Epithelial cell of alveolus of lung (primary cell): ENCODE measurements around the gene CABP2. TPM values are rescaled to one million over a fixed set of nuclear protein-coding genes. Genes with fewer than 3 reads are reported as not detected.

Experiments
- total RNA-seq: library from RNA; depleted of rRNA; stranded (reverse); fragments of >200 nt; gene quantifications from 2 replicates; pipeline ENCODE4 v1.2.1, GENCODE V29; 2015

The CABP2 gene
- not detected in 2 replicates for total RNA-seq

GRCh38 chr11:67522844-67523555, at the start of gene CABP2:
CABP2 (minus strand) TSS chr11:67523446; CDS start chr11:67523326, 120 bp downstream.

GRCh38 chr11:67507864-67508485, 15.3 kb downstream of the CABP2 start, which contains the start of gene CDK2AP2:
CDK2AP2 (minus strand) TSS chr11:67508162; CDS start chr11:67508082, 80 bp downstream.

GRCh38 chr11:67504950-67505581, 18.2 kb downstream of the CABP2 start, which contains the start of gene PITPNM1:
PITPNM1 (minus strand) TSS chr11:67505363; CDS start chr11:67504180, 1,183 bp downstream.

GRCh38 chr11:67482827-67483798, 40.1 kb downstream of the CABP2 start, which contains the start of gene AIP:
AIP (plus strand) TSS chr11:67483026; CDS start chr11:67483159, 133 bp downstream.

Other genes starting within 250 kb of the CABP2 start
- gene ANKRD13D, start 234.1 kb downstream of the CABP2 start, total RNA-seq = 20.9 and 27.4 TPM in 2 replicates
- 17.8 and 26.7 TPM in 2 replicates for gene SSH3, start 219.9 kb downstream of the CABP2 start, total RNA-seq
- 73.8 and 239 TPM in 2 replicates for gene POLD4, start 169.9 kb downstream of the CABP2 start, total RNA-seq
- 10.0 and 10.4 TPM in 2 replicates for gene CLCF1, start 149.8 kb downstream of the CABP2 start, total RNA-seq
- gene RAD9A, start 131.5 kb downstream of the CABP2 start, total RNA-seq = 8.4 and 10.8 TPM in 2 replicates
- 141 and 253 TPM in 2 replicates for gene PPP1CA, start 121.6 kb downstream of the CABP2 start, total RNA-seq
- not detected in 2 replicates for gene TBC1D10C, start 119.4 kb downstream of the CABP2 start, total RNA-seq
- gene CARNS1, start 107.8 kb downstream of the CABP2 start, total RNA-seq = 0.88 TPM in 1 of 2 replicates, not detected in the other
- 49.5 and 61.2 TPM in 2 replicates for gene RPS6KB2, start 95.0 kb downstream of the CABP2 start, total RNA-seq
- 1.9 TPM in 1 of 2 replicates, not detected in the other for gene PTPRCAP, start 85.8 kb downstream of the CABP2 start, total RNA-seq
- gene CORO1B, start 80.0 kb downstream of the CABP2 start, total RNA-seq = 86.8 and 95.6 TPM in 2 replicates
- not detected in 2 replicates for gene GPR152, start 70.7 kb downstream of the CABP2 start, total RNA-seq
- not detected in 2 replicates for gene CABP4, start 68.1 kb downstream of the CABP2 start, total RNA-seq
- 46.4 and 55.7 TPM in 2 replicates for gene TMEM134, start 54.2 kb downstream of the CABP2 start, total RNA-seq
- 70.7 and 120 TPM in 2 replicates for gene AIP, start 40.4 kb downstream of the CABP2 start, total RNA-seq
- 32.7 and 33.9 TPM in 2 replicates for gene PITPNM1, start 18.1 kb downstream of the CABP2 start, total RNA-seq
- gene CDK2AP2, start 15.3 kb downstream of the CABP2 start, total RNA-seq = 36.5 and 68.4 TPM in 2 replicates
- gene GSTP1, start 60.4 kb upstream of the CABP2 start, total RNA-seq = 722 and 2,244 TPM in 2 replicates
- gene NDUFV1, start 83.5 kb upstream of the CABP2 start, total RNA-seq = 189 and 203 TPM in 2 replicates
- 6.2 and 15.9 TPM in 2 replicates for gene NUDT8, start 106.5 kb upstream of the CABP2 start, total RNA-seq
- not detected in 2 replicates for gene TBX10, start 116.3 kb upstream of the CABP2 start, total RNA-seq
- gene ACY3, start 127.3 kb upstream of the CABP2 start, total RNA-seq = not detected in 2 replicates
- not detected in 2 replicates for gene ALDH3B2, start 151.2 kb upstream of the CABP2 start, total RNA-seq